ENCODE data around the gene CFAP410. TPM values are rescaled to one million over a fixed set of nuclear protein-coding genes. Genes with fewer than 3 reads are reported as not detected.
A peak's percentile ranks its signal among the peaks of the same experiment; 100 is the strongest.
"Not testable (repeated sequence)": the region's sequence is repeated elsewhere in the genome, so short reads cannot be mapped to it uniquely, and the experiment has no call there.

The CFAP410 gene
- total RNA-seq, 1 donor from 2014 or later, result 10.4 TPM

- not testable (repeated sequence) for H3K4me2 ChIP-seq (ENCODE audit: low read length); H3K36me3 ChIP-seq (ENCODE audit: insufficient read depth, low read length); FAIRE-seq; H3K9ac ChIP-seq (ENCODE audit: low read length); H3K9me3 Mint-ChIP-seq (ENCODE audit: unreplicated experiment); H3K9me3 ChIP-seq (ENCODE audit: insufficient read depth, low read depth, low read length); H3K4me3 Mint-ChIP-seq (ENCODE audit: unreplicated experiment); DNase-seq (ENCODE audit: low read depth); H3K79me2 ChIP-seq (ENCODE audit: insufficient read depth, low read length); H4K20me1 ChIP-seq (ENCODE audit: insufficient read depth, low read length); H3K27me3 ChIP-seq (ENCODE audit: insufficient read depth, low read length); H3K36me3 Mint-ChIP-seq (ENCODE audit: low read depth, unreplicated experiment); H2AFZ ChIP-seq (ENCODE audit: low read depth, low read length); H3K27ac ChIP-seq (ENCODE audit: low read depth, low read length); H3K4me1 Mint-ChIP-seq (ENCODE audit: low read depth, unreplicated experiment); H3K4me3 ChIP-seq (ENCODE audit: insufficient read depth, low read depth, low read length)
- H3K4me1 ChIP-seq (ENCODE audit: insufficient read depth, low read length), result peaks cover 14% of the 10 kb centered on the region
- peak overlapping the region; percentile 5 for H3K27ac Mint-ChIP-seq (ENCODE audit: unreplicated experiment)
- peaks cover 13% of the 10 kb centered on the region for H3K27me3 Mint-ChIP-seq (ENCODE audit: low read depth, unreplicated experiment)
Observed at GRCh38 chr21:44341726-44342458, 2.7 kb upstream of the CFAP410 start.

- Histone ChIP-seq H3K27ac (ENCODE audit: low read depth, low read length) (no peak overlapping the region), H3K9ac (ENCODE audit: low read length) (peak overlapping the region; percentile 41)
- H3K27ac Mint-ChIP-seq (ENCODE audit: unreplicated experiment), result no peak overlapping the region
Observed at GRCh38 chr21:44337941-44338895, 972 bp downstream of the CFAP410 start.

More at GRCh38 chr21:44337941-44338895, 972 bp downstream of the CFAP410 start:
- H3K36me3 ChIP-seq (ENCODE audit: insufficient read depth, low read length), result no peaks in the 10 kb centered on the region
- H3K9me3 ChIP-seq (ENCODE audit: insufficient read depth, low read depth, low read length), result no peaks in the 10 kb centered on the region
- Mint-ChIP-seq H3K27me3 (ENCODE audit: low read depth, unreplicated experiment) (no peaks in the 10 kb centered on the region), H3K36me3 (ENCODE audit: low read depth, unreplicated experiment) (no peaks in the 10 kb centered on the region), H3K4me3 (ENCODE audit: unreplicated experiment) (peak overlapping the region; percentile 79), H3K9me3 (ENCODE audit: unreplicated experiment) (no peaks in the 10 kb centered on the region), H3K4me1 (ENCODE audit: low read depth, unreplicated experiment) (peaks cover 4% of the 10 kb centered on the region)
- FAIRE-seq (no peak), DNase-seq (ENCODE audit: low read depth) (peak; percentile 42)
- peaks cover 14% of the 10 kb centered on the region for H3K4me1 ChIP-seq (ENCODE audit: insufficient read depth, low read length)
- TF ChIP-seq EZH2 (IDR thresholded peaks at IDR 0.05; ENCODE audit: insufficient read depth, low read length), result no peak
- TF ChIP-seq CTCF (IDR thresholded peaks at IDR 0.05; ENCODE audit: insufficient read depth, low read depth, low read length), result no peak
- H2AFZ ChIP-seq (ENCODE audit: low read depth, low read length), result peak overlapping the region; percentile 71
- H3K79me2 ChIP-seq (ENCODE audit: insufficient read depth, low read length), result no peaks in the 10 kb centered on the region
- H3K4me3 ChIP-seq (ENCODE audit: insufficient read depth, low read depth, low read length), result peak overlapping the region; percentile 59
- no peaks in the 10 kb centered on the region for H4K20me1 ChIP-seq (ENCODE audit: insufficient read depth, low read length)
- no peaks in the 10 kb centered on the region for H3K27me3 ChIP-seq (ENCODE audit: insufficient read depth, low read length)
- H3K4me2 ChIP-seq (ENCODE audit: low read length), result peak overlapping the region; percentile 96

Data from astrocyte (in vitro differentiated cells and primary cell).